ENCODE measurements around the gene DMAC2. TPM values are rescaled to one million over a fixed set of nuclear protein-coding genes. Genes with fewer than 3 reads are reported as not detected.

The DMAC2 gene
- total RNA-seq, 1 donor from 2014 or later = 54.9 TPM

GRCh38 chr19:41421314-41421713 is 18.4 kb downstream of the DMAC2 start:
- no peak for TF ChIP-seq CTCF (conservative IDR thresholded peaks at IDR 0.05; ENCODE audit: low read depth, low read length)
- no peak overlapping the region for H3K4me3 ChIP-seq (ENCODE audit: low read depth, low read length)
- no peak for DNase-seq (ENCODE audit: low read depth)

DNA sequence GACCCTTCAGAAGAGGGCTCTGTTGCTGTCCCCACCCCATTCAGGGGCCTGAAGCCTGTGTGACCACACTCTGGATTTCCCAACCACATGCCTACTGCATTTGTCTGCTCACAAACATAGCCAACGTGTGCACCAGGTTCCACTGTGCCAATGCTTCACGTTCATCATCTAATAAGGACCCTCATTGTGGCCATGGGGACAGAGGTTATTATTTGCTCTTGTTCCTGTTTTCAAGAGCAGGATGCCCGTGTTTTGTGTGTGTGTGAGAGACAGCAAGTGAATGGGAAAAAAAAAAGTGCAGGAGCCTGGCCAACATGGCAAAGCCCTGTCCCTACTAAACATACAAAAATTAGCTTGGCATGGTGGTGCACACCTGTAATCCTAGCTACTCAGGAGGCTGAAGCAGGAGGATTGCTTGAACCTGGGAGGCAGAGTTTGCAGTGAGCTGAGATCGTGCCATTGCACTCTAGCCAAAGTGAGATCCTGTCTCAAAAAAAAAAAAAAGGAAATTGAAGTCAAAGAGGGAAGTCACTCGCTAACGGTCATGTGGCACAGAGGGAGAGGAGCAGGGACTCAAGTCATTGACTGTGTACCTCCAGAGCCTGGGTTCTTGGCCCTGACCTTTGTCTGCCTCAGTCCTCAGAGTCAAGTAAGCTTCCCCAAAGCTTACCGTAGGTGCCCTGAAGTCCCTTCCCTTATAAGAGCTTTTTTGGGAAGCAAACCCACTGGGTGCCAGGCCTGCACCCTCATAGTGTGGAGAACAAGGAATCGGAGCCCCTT is 19.4 kb downstream of the DMAC2 start:
- DNase-seq (ENCODE audit: low read depth) = no peak
- no peak overlapping the region for H3K4me3 ChIP-seq (ENCODE audit: low read depth, low read length)
- no peak for TF ChIP-seq CTCF (conservative IDR thresholded peaks at IDR 0.05; ENCODE audit: low read depth, low read length)

GRCh38 chr19:41416194-41416674 is 23.5 kb downstream of the DMAC2 start:
- DNase-seq (ENCODE audit: low read depth) = no peak
- TF ChIP-seq CTCF (conservative IDR thresholded peaks at IDR 0.05; ENCODE audit: low read depth, low read length) = no peak
- H3K4me3 ChIP-seq (ENCODE audit: low read depth, low read length) = no peak overlapping the region

- TF ChIP-seq CTCF (conservative IDR thresholded peaks at IDR 0.05; ENCODE audit: low read depth, low read length) = no peak
- no peak for DNase-seq (ENCODE audit: low read depth)
- H3K4me3 ChIP-seq (ENCODE audit: low read depth, low read length) = no peak overlapping the region
Observed at GRCh38 chr19:41415154-41415571, 24.5 kb downstream of the DMAC2 start.

DNA sequence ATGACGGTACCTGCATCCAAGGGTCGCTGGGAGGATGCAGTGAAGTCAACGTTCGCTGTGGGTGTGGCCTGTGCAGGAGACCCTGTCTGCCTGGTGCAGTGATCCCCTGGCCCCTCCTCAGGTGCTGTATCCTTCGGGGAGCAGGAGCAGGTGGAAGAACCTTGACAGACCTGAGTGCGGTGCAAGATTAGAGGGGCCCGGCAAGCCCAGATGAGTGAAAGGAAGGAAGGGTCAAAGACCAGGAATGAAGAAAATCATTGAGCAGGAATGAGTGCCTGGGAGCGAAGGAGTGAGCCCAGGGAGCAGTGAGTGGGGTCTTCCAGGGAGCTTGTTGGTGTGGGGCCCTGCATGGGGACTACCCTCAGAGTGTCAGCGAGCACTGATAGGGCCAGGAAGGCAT is 25.3 kb downstream of the DMAC2 start:
- no peak for TF ChIP-seq CTCF (conservative IDR thresholded peaks at IDR 0.05; ENCODE audit: low read depth, low read length)
- no peak for DNase-seq (ENCODE audit: low read depth)

DNA sequence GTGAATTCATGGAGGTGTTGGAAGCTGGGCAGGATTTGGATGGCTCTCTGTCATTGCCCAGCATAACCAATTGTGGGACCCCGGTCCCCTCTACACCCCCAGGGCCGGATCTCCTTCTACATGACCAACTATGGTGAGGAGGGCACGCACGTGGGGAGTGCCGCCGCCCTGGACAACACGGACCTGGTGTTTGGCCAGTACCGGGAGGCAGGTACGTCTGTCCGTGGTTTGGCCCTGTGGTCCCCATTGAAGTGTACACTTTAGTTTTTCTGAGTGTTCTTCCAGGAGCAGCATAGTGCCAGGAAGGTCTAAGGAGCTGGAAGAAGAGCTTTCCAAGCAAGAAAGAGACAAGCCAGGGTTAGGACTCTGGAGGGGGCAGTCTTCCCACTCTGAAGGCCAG is 25.8 kb downstream of the DMAC2 start:
- no peak for DNase-seq (ENCODE audit: low read depth)
- TF ChIP-seq CTCF (conservative IDR thresholded peaks at IDR 0.05; ENCODE audit: low read depth, low read length) = no peak

More for the DNA sequence above, 25.3 kb downstream of the DMAC2 start:
- H3K4me3 ChIP-seq (ENCODE audit: low read depth, low read length) = no peak overlapping the region

GRCh38 chr19:41412953-41413352 is 26.8 kb downstream of the DMAC2 start:
- TF ChIP-seq CTCF (conservative IDR thresholded peaks at IDR 0.05; ENCODE audit: low read depth, low read length) = no peak
- no peak overlapping the region for H3K4me3 ChIP-seq (ENCODE audit: low read depth, low read length)

More for the DNA sequence above, 25.8 kb downstream of the DMAC2 start:
- no peak overlapping the region for H3K4me3 ChIP-seq (ENCODE audit: low read depth, low read length)

More at GRCh38 chr19:41412953-41413352, 26.8 kb downstream of the DMAC2 start:
- no peak for DNase-seq (ENCODE audit: low read depth)

Measured in epithelial cell of proximal tubule (primary cell).